T1000 (cell line): ENCODE results near the gene DDX10.

ENCODE experiments used
- DNase-seq: peaks from one replicate; lab custom pipeline; 2025; ENCODE audit warnings: mixed read lengths; lab: John Stamatoyannopoulos, UW

Gene DDX10

DNA sequence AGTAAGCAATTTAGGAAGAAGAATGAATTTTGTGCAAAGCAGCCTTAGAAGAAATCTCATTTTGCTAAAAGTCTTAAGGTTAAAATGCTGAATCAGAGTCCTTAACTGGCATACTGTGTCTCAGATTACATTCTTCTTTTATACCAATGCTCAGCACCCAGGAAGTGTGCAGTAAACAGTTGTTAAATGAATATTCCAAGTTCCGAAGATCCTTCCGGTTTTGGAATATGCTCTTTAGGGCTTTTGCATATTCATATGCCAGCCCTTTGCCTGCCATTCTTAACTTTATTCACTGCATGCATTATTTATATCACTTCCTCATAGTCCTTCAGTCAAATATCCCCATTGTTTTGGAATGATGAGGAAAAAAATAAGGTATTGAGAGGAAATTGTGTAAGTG is 242.0 kb downstream of the DDX10 start:
- no peak for DNase-seq

DNA sequence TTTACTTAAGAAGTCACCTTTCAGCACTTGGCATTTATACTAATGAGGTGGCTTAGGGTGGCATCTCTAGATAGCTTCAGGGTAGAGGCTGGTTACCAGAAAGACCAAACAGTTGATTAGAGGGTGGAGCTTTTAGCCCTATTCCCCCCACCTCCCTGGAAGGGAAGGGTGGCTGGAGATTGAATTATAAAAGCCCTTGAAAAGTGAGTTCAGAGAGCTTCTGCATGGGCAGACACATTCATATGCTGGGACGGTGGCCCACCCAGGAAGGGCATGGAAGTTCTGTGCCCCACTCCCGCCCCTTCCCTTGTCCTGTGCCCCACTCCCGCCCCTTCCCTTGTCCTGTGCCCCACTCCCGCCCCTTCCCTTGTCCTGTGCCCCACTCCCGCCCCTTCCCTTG is 244.2 kb downstream of the DDX10 start:
- no peak for DNase-seq

DNA sequence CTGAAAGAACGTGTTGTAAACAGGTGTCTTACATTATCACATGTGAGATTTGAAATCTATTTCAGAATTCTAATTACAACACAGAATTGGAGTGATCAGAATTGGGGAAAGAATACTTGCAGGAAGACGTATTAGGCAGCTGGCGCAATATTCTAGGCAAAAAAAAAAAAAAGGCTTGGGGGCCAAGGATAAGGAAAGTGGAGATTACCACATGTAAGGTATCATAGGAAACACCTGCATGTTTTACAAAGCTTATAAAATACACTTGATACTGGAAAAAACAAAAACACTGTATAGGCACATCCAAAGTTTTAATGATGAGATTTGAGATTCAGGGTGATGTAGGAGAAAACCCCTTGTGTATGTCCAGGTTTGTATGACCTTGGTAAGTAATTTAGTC is 245.1 kb downstream of the DDX10 start:
- no peak for DNase-seq

DNA sequence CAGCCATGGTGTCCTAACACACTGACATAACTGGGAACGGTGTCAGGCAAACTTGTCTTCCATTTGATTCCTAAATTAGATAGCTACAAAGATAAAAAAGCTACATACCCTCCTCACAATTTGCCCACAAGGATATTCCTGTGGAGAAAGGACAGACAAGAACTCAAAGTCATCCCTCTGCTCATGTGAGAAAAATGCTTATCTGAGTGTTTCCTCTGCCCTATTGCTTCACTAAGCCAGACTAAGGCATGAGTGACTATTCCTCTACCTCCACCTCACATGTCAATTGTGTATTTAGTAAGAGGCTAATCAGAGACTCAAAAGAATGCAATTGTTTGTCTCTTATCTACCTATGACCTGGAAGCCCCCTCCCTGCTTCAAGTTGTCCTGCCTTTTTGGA is 247.7 kb downstream of the DDX10 start:
- no peak for DNase-seq

DNA sequence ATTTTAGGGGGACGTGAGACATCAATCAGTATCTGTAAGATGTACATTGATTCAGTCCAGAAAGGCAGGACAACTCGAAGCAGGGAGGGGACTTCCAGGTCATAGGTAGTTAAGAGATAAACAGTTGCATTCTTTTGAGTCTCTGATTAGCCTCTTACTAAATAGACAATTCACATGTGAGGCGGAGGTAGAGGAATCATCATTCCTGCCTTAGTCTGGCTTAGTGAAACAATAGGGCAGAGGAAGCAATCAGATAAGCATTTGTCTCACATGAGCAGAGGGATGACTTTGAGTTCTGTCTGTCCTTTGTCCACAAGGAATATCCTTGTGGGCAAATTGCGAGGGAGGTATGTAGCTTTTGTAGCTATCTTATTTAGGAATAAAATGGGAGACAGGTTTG is 248.3 kb downstream of the DDX10 start:
- no peak for DNase-seq

DNA sequence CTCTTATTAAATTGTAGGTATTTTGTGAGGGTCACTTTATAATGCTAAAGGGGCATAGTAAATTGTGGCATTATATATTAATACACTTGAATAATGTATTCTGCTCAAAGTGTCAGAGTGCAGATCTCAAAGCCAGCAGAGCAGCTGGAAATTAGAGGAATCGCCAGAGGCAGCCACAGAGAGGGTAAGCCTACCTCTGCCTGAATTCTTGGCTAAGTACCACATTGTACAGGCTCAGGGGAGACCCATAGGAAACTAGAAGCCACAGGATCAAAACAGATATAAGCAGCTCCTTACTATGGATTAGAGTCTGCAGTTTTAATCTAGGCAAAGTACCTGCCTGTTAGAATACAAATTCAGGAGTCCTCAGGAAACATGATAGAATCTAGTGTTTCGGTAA is 249.3 kb downstream of the DDX10 start:
- DNase-seq = no peak

DNA sequence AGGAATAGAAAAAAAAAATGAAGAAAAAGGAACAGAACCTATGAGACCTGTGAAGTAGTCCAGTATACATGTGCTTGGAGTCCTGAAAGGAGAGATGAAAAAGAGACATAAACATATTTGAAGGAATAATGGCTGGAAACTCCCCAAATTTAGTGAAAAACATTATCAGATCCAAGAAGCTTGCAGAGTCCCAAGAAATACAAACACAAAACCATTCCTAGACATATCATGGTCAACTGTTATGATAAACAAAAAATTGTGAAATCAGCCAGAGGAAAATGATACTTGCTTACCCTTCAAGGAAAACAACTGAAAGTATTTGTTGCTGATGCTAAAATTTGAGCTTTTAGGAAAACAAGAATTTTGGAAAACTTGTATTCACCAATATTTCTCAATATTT is 250.1 kb downstream of the DDX10 start:
- DNase-seq = no peak

DNA sequence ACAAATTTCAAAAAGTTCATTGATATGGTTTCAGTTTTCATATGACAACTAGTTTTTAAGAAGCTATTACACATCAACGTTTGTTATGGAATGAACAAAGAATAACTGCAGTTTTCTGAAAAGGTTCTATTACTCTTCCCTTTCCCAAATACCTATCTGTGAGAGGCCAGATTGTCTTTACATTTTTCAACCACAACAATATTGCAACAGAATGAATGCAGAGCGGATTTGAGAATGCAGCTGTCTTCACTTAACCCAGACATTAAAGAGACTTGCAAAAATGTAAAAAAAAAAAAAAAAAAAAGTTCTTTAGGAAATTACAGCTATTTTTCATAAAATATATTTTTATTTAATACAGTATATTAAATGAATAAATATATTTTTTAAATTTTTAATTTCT is 250.8 kb downstream of the DDX10 start:
- no peak for DNase-seq

DNA sequence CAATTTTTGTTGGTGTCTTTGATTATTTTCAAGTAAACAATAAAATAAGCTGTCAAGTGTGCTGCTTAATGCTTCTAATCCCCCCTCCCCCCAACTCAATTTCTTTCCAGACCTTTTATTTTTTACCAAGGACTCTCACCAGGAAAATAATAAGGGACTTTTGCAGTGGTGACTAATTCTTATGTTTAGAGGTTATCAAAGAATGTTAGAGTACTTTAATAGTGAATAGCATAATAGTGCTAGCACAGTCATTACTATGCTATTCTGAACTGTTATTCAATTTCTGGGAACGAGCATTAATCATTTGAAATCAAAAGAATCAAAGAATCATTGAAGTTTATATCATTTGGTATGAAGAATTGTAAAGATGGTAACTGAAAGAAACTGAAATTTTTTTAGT is 251.4 kb downstream of the DDX10 start:
- no peak for DNase-seq

DNA sequence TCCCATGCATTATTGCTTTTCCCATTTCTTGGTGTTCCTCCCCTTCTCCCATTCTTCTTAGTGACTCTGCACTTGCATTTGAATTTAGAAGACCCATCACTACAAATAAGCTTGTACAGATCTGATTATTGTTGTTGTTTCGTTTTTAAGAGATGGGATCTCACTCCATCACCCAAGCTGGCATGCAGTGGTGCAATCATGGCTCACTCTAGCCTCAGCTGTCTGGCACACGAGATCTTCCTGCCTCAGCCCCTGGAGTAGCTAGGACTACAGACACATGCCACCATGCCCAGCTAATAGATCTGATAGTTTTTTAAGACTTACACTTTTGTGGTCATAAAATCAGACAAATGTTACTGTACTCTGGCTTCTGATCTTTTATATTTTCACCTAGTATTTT is 252.1 kb downstream of the DDX10 start:
- no peak for DNase-seq

DNA sequence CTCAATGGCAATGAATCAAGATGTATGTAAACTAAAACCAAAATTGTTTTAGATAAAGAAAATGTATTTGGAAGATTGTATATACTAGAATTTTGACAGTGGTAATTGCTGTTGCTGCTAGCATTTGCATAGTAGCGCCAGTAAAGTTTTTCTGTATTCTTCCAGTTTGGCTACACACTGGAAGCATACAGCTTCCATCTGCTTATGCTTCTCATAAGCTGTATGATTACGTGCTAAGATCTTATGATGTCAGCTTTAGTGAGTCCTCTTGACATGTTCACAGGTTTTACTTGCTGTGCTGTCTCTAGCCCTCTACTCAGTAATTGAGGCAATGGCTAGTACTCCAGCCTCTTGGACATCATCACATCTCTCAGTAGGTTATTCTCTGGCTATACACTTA is 256.3 kb downstream of the DDX10 start:
- DNase-seq = no peak

DNA sequence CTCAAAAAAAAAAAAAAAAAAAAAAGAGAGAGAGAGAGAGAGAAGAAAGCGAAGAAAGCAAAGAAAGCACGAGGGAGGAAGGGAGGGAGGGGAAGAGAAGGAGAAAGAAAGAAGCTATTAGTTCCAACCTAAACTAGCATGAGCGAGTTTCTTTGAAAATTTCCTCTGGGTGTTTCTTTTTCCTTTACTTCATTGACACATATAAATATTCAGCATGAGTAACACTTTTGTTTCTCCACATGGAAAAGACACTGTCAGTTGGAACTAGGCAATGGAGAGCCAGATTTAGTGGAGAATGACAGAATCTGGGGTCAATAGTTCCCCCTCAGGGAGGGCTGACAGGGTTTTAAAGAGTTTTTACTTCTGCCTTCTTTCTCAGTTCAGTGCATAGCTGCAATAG is 257.4 kb downstream of the DDX10 start:
- DNase-seq = no peak

DNA sequence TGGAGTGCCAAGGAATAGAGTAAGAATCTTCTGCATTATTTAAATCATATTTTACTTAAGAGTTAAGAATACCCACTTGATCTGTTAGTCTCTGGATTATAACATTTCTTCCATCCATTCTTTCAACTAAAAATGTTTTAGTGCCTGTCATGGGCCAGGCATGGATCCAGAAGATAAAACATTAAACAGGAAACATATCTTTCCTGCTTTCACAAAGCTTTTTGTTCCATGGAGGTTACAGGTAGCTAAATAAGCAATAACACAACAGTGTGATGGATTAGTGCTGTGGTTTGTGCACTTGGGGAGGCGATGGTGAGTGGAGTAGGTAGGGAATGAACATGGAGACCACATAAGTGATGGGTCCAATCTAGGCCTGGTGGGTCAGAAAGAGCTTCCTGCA is 258.5 kb downstream of the DDX10 start:
- no peak for DNase-seq

DNA sequence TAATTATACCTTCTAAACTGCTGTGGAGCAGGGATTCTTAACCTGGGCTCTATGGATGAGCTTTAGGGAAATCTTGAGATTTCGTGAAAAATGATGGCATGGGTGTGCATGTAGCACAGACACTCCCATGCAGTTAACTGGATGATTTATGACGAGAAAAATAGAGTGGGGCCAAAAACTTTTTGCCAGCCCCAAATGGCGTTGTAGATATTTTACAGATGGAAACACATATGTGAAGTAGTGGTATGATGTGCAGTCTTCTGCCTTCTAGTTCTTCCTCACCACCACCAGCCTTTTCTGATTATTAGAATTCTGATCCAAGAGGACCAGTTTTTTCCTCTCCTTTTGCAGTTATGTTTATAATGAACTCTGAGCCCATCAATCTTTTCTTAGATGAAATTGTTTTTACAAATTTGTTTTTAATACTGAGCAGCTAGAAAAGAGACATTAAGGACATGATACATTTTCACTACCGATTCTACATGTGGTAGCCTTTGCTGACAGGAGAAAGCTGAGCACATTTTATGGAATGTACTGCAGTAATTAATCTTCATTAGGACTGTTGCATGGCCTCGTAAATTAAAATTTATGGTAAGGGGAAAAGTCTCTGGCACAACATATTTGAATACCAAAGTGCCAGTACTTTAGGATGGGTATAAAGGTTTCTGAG is 261.4 kb downstream of the DDX10 start:
- DNase-seq = no peak

DNA sequence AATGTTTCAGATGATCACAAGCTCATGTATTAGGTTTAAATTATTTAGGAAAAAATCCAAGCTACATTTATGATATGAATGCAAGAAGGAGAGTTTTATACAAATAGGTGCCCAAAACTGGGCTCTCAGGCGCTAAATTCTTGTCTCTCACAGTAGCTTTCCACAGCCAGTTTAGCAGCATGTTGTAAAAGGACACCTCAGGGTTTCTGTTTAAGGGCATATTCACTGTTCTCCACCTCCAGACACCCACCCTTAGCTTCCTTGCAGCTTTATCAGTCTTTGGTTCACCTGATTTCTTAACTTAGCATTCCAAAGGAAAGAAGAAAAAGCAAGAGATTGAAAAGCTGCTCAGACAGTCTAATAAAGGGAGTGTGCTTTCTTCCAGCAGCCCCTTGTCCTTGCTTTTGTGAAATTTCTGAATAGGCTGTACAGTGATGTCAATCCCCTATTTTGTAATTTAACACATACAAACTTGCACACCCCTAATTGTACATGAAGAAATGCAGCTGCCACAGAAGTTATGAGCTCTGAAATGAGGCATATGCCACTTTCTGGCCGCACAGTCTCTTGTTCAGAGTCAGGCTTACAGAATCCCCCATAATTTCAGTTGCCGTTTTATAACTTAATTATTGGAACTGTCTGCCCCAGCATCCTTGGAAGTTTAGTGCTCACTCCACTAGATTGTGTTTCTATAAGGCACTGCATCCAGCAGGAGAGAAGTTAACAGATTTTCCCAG is 262.1 kb downstream of the DDX10 start:
- DNase-seq = no peak

DNA sequence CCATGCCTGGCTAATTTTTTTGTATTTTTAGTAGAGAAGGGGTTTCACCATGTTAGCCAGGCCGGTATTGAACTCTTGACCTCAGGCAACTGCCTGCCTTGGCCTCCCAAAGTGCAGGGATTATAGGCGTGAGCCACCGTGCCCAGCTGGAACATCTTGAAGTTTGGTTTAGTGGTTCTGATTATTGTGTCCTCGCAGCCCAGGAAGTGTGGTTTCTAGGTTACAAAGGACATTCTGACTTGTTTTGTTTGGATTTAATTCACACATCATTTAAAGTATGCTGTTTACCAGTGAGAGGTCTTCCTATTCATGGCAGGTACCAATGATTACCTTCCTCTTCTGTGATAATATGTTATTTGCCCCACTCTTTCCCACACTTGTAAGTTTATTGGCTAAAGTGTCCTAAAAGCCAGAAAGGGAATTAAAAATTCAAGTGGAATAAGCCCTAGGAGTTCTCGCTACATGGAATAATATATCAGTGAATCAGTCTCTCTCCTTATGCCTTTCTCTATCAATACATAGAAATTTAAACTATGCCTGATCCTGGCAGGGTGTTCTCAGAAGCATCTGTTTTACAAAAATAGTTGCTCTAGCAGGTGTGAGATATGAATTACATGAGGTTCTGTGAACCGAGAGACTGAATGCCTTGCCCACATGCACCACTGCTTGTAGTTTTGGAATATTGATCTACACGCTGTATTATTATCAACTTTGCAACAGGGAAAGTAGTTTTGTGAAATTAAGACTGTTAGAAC is 263.1 kb downstream of the DDX10 start:
- DNase-seq = no peak

DNA sequence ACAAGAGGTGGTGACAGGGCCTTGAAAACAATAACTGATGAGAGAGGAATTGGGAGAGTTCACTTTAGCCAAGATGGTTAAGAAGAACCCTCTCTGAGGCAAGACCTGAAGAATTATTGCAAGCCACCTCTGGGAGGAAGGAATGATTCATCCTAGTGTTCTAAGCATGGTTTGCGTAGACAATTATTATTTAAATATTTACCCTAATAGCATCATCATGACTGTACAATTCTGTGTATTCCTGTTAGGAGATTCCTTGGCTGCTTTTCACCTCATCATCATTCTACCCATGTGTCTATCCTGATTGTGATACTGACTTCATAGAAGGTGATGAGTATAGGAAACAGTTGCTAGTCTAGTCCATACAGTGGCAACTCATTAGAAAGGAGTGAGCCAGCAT is 264.4 kb downstream of the DDX10 start:
- DNase-seq = no peak

DNA sequence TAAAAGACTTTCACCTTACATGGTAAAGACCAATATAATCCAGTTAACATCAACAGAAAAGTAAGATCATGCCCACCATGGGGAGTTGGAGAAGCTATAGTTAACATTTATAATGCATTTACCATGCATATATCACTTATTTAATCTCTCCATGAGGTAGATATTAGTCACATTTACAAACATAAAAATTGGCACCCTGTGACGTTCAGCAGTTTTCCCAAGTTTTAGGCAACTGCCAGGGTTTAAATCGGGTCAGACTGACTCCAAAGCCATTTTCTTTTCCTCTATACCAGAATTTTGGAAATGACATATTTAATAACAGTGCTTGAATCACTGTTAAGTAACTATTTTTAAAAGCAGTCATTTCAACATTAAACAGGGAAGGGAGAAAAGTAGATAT is 266.3 kb downstream of the DDX10 start:
- DNase-seq = no peak

DNA sequence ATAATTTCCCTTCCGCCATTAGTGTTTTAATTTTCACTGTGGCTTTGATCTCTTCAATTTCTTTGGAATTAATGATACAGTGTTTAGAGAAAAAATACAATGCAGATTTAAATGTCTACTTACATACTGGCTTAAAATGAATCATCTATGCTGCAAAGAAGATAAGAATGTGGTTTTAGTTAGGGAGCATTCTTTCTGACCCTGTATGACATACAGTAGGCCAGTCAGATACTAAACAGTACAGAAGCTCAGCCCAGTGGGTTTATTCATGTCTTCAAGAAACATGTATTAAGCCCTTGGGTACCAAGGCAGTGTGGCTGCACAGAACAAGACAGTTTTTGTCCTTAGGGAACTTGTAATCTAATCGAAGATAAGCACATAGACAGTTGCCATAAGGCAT is 268.8 kb downstream of the DDX10 start:
- no peak for DNase-seq

DNA sequence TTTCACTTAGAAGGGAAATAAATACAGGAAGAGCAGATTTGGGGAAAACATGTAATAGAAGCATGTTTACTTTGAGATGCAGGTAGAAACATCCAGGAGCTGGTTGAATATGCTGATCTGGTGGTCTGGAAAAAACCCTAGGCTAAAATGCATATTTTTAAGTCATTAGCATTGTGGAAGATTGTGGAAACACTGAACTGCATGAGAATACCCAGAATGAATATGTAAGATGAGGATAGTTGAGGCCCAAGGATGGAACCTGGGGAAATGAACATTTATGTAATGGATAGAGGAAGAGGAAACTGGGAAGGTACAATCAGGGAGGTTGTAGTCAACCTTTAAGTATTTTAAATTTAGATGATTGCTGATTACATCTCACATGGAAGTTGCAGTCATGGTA is 269.4 kb downstream of the DDX10 start:
- no peak for DNase-seq

DNA sequence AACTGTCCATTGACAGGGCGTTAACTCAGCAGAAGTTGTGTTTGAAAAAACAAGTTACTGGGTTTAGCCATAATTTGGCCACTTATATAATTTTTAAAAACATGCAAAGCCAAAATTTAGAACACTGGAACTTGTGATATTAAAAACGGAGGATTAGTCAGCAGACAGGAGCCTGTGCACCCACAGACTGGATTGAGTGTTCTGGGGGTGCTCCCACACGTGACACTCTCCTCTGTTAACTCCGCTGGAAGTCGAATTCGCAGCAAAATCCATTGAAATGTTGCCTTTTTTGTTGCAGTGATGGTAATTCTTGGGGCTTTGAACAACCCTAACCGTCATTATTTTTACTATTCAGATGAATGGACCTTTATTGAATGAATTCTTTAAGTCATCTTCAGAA is 269.8 kb downstream of the DDX10 start:
- DNase-seq = no peak

DNA sequence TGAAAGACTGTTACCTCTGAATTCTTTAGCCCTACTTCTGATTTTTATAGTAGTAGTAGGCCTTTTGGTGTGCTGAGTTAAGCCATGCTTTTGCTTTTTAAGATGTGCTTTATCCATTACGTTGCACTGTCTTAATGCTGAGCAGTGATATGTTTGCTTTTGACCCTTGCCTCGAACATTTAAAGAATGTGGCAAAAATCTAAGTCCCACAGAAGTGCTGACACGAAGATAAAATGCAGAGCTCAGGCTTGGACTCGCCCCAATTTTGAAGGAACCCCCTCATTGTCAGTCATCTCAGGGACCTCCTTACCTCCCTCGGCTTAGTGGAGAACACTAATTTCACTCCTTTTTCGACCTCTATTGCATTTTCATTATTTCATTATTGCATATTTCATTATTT is 272.9 kb downstream of the DDX10 start:
- no peak for DNase-seq

DNA sequence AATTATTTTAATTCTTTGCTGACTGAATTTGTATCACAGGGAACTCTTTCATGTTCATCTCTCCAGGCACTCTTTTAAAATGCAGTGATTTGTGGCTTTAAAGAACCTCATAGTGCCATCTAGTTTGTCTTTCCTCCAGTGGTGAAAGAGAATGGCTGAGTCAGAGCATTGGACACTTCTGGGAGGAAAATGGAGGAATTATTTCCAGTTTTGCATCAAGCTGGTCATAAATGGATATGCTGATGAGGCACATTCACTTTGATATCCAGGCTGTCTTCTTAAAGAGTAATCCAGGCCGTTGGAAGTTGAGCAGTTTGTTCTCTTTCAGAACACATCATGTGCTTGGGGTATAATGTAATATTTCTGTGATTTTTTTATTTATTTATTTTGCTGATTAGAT is 273.7 kb downstream of the DDX10 start:
- no peak for DNase-seq
